ENCODE data around the gene DPEP2. TPM values are rescaled to one million over a fixed set of nuclear protein-coding genes. Genes with fewer than 3 reads are reported as not detected.
A peak's percentile ranks its signal among the peaks of the same experiment; 100 is the strongest.

The DPEP2 gene
- total and polyA plus RNA-seq, 2 of the 13 experiments (the other 11 are each of a cell fraction or from before 2014, with no cell fraction given) = 0.18 TPM; not detected in 1

- TF ChIP-seq ZNF160 (CRISPR knock-in tag; IDR thresholded peaks at IDR 0.05) (no peak), ATF6 (CRISPR knock-in tag; conservative IDR thresholded peaks at IDR 0.05) (peak; percentile 69; the same call in 1 of the 2 replicates), PHF5A (CRISPR knock-in tag; IDR thresholded peaks at IDR 0.05; ENCODE audit: low read depth, unreplicated experiment) (peak; percentile 49), ATRX (CRISPR knock-in tag; IDR thresholded peaks at IDR 0.05; ENCODE audit: borderline replicate concordance) (no peak), ZNF740 (CRISPR knock-in tag; IDR thresholded peaks at IDR 0.05) (peak; percentile 60; the same call in 1 of the 2 replicates), MXD3 (CRISPR knock-in tag; IDR thresholded peaks at IDR 0.05) (peak; percentile 75; the same call in 1 of the 2 replicates), CHCHD3 (CRISPR knock-in tag; IDR thresholded peaks at IDR 0.05) (0 out of 2 replicates have a peak, but pooled peaks have one; percentile 68), ZNF484 (CRISPR knock-in tag; IDR thresholded peaks at IDR 0.05; ENCODE audit: borderline replicate concordance, low read depth) (no peak), PAWR (CRISPR knock-in tag; IDR thresholded peaks at IDR 0.05; ENCODE audit: borderline replicate concordance) (no peak), XRCC5 (optimal IDR thresholded peaks at IDR 0.05; ENCODE audit: low read length) (peak; percentile 98), ZFP82 (CRISPR knock-in tag; IDR thresholded peaks at IDR 0.05; ENCODE audit: borderline replicate concordance) (no peak), ZNF281 (CRISPR knock-in tag; IDR thresholded peaks at IDR 0.05; ENCODE audit: borderline replicate concordance) (no peak), ZNF224 (CRISPR knock-in tag; IDR thresholded peaks at IDR 0.05) (peak; percentile 64; the same call in 1 of the 2 replicates), HMG20B (CRISPR knock-in tag; conservative IDR thresholded peaks at IDR 0.05) (peak; percentile 54; the same call in 1 of the 2 replicates), MXD4 (CRISPR knock-in tag; IDR thresholded peaks at IDR 0.05) (0 out of 2 replicates have a peak, but pooled peaks have one; percentile 73), ZNF557 (CRISPR knock-in tag; IDR thresholded peaks at IDR 0.05) (no peak), ZNF577 (CRISPR knock-in tag; IDR thresholded peaks at IDR 0.05; ENCODE audit: borderline replicate concordance, low read depth) (no peak), ZBTB26 (CRISPR knock-in tag; IDR thresholded peaks at IDR 0.05; ENCODE audit: borderline replicate concordance) (no peak; the same call in 1 of the 2 replicates), ZFP36L1 (CRISPR knock-in tag; IDR thresholded peaks at IDR 0.05) (no peak)
Observed at GRCh38 chr16:67993207-67994039, 5.9 kb downstream of the DPEP2 start (continued).

Data from HepG2 (cell line).